Embryonic facial prominence (tissue), 1 donor: ENCODE data around the gene GPR68.
"Not testable (repeated sequence)": the region's sequence is repeated elsewhere in the genome, so short reads cannot be mapped to it uniquely, and the experiment has no call there.

Experiments
- DNase-seq: peaks from one replicate; pipeline ENCODE4 v3.0.0-alpha.2; 2016; ENCODE audit errors: extremely low spot score

The GPR68 gene

DNA sequence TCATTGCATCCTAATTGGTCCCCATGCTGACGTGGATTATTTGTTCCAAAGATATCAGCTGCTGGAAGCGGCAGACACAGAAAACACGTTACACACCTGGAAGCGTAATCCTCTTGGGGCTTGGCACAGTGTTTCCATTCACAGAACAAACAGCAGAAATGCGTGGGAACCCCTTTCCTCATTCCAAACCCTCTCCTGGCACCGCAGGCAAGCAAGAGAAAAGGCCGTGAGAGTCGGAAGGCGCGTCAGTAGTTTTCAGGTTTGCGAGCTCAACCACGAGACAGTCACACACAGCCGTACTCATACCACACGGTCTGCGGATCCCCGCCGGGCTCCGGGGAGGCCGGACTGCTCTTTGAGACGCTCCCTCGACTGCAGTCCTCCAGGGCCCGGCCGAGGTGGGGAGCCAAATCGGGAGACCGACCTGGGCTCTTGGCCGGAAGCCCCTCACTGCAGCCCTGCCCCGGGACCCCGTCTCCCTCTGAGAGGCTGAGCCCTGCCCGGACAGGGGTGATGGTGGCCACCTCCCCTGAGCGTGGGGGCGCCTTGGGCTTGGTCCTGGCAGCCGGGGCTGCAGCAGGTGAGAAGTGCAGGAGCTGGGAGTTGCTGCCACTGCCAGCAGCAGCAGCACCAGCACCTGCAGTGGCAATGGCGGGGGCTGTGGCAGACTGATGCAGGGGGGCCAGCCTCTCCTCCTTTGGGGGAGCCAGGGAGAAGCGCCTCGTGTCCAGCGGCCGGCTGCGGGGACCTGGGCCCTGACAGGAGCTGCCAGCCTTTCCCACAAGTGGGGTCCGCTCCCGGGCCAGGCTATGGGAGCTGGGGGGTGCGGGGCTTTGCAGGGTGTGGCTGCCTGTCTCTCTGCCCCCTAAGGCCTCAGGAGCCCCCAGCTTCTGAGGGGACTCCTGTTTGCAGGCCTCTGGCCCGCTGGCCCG, 28.1 kb upstream of the GPR68 start:
- DNase-seq = no peak

DNA sequence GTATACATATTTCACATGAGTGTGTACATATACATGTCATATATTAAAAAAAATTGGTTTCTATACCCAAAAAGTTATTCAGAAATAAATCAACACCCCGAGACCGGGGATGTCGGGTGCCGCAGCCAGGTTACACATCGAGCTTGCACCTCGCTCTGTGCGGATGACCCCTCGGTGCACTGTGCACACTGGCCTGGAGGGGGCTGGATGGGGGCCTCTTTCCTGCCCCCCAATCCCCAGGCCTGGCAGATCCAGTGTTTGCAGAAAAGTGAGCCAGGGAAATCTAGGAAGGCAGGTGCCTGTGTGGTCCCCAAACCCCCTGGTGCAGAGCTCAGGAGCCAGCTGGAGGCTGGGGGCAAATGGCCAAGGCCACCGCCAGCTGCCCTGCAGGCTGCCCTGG, 27.1 kb upstream of the GPR68 start:
- no peak for DNase-seq

DNA sequence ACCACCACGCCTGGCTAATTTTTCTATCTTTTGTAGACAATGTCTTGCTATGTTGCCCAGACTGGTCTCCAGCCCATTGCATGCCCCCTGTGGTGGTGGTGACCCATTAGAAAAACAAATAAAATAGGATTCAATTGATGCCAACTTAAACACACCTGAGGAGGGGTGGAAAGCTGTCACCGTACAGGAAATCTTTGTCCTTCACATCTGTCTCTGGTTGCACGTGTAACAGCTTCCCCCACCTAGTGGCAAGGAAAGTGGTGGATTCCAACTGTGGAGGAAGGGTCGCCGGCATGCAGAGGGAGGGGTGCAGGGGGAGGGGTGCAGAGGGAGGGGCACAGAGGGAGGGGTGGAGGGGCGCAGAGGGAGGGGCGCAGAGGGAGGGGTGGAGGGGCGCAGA, 26.1 kb upstream of the GPR68 start:
- DNase-seq = no peak

DNA sequence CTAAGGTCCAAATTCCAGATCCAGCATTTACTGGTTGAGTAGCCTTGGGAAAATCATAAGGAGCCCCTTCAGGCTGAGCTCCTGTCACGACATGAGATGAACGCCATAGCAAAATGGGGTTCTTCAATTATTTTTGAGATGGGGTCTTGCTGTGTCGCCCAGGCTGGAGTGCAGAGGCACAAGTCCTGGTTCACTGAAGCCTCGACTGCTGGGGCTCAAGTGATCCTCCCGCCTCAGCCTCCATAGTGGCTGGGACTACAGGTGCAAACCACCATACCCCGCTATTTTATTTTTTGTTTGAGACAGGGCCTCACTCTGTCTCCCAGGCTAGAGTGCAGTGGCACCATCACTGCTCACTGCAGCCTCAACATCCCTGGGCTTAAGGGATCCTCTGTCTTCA, 25.7 kb upstream of the GPR68 start:
- no peak for DNase-seq

DNA sequence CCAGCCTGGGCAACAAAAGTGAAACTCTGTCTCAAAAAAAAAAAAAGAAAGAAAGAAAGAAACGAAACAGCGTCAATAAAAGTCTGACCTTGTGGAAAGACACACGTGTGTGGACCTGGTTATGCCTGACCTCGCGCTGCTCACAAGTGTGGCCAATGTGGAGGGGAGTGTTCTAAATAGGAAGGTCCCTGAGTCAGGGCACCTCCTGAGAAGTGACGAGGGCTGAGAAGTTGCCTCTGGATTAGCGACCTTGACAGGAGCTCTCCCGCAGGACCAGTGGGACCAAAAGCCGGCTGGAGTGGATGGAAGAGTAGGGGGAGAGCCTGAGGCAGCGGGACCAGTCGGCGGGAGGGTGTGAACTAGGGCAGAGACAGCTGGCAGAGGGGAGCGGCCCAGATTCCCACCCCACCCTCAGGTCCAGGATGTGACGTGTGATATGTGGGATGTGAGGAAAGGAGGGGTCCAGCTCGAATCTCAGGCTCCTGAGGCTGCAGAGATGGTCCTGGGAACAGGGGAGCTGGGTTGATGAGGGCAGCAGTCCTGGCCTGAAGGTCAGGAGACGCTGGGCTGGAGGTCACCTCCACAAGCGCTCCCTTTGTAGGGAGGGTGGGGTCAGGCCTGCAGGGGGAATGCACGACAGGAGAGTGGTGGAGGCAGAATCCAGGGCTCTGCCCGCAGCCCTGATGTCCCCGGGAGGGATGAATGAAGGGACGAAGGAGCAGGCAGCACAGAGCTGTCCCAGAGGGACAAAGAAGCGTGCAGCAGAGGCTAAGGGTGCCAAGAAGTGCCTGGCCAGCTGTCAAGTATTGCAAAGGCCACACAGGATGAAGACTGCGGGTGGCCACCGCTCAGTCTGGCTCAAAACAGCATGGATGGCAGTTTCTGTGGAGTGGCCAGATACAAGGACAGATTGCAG, 24.8 kb upstream of the GPR68 start:
- no peak for DNase-seq

DNA sequence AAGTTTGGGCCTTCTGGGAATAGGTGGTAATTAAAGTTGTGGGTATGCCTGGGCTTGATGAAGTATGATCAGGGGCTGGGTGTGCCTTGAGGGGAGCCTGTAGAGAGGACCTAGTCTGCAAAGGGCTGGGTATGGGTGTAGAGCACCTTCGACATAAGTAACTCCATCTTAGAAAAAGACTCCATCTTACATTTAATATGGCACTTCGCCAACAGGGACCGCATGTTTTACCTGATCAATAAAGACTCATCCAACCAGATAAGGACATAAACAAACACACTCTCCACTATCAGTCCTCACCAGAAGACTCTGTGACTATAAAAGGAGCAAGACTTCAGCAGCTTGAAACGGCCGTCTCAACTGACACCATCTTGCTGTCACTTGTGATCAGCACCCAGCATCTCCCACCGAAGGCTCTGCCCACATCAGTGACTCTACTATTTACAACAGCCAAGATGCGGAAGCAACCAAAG, 23.5 kb upstream of the GPR68 start:
- no peak for DNase-seq

DNA sequence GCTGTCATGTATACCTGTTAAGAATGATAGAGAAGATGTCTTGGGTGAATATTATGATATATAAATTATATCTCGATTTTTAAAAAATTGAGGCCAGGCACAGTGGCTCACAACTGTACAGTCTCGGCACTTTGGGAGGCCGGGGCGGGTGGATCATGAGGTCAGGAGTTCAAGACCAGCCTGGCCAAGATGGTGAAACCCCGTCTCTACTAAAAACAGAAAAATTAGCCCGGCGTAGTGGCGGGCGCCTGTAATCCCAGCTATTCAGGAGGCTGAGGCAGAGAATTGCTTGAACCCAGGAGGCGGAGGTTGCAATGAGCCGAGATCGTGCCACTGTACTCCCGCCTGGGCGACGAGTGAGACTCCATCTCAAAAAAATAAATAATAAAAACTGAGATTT, 21.8 kb upstream of the GPR68 start:
- not testable (repeated sequence) for DNase-seq

DNA sequence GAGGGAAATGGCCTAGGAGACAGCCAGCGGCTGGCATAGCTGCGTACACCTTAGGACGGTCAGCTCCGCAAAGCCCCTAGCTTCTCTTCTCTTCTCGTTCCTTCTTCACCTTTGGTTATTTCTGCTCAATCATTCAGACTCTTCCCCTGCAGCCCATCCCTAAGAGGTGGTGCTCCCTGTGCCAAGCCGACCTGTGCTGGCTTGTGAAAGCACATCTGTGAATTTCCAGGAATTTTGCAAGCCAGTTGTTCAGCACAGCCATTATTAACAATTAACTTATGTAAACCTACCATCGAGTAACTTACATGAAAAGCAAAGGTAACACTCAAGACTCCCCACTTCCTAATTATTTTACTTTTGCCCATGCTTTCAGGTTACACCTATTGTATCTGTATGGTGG, 20.9 kb upstream of the GPR68 start:
- no peak for DNase-seq

DNA sequence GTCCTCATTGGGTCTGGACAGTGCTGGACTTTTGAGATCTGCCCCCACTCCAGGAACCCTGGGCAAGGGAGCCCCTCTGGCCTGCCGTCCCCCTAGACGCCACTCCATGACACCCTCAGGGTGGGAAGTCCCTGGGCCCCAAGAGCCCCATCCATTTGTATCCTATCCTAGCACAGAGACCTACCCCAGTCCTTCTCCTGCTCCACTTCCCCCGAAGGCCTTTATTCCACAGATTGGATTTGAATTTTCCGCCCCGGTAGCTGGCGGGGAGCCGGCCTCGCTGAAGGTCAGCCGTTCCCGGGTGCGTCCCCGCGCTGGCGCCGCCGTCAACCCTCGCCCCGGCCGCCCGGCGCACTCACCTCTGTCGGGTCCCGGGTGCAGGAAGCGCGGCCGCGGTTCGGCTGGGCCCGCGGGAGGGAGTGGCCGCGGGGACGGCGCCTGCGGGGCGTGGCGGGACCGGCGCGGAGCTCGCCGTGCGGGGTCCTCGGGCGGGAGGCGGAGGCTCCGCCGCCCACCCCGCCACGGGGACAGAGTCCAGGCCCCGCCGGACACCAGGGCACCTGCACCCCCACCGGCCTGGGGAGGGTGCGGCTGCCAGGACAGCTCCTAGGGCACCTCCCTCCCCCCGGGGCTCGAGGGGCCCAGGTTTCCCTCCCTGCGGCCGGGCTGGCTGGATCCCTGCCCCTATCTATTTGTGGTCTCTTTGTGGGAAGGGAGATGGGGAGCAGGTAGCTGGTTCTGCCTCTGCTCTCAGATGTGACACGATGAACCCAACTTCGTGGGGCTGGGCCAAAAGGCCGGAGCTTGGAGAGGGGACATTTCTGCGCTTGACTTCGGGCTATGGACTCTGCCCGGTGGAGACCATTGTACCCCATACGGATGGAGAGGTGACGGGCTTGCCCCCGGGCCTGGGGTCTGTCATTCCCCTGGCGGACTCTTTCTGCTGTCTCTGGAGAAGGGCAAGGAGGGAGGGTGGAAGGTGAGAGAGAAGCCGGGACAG, 19.9 kb upstream of the GPR68 start:
- no peak for DNase-seq

DNA sequence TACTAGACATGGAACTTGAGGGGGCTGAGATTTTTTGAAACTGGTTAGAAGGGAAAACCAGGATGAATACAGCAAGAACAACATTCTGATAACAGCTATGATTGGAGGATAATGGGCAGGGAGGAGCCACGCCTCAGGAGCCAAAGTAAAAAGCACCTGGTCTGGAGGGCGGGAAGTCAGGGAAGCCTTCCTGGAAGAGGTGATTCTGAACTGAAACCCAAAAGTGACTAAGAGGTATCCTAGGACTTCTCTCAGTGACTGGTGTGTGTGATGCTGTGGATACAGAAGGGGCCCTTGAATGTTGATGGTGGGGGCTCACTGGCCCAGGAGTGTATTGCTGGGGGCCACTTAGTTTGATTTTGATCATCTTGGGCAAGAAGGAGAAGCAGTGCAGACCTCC, 18.8 kb upstream of the GPR68 start:
- no peak for DNase-seq

DNA sequence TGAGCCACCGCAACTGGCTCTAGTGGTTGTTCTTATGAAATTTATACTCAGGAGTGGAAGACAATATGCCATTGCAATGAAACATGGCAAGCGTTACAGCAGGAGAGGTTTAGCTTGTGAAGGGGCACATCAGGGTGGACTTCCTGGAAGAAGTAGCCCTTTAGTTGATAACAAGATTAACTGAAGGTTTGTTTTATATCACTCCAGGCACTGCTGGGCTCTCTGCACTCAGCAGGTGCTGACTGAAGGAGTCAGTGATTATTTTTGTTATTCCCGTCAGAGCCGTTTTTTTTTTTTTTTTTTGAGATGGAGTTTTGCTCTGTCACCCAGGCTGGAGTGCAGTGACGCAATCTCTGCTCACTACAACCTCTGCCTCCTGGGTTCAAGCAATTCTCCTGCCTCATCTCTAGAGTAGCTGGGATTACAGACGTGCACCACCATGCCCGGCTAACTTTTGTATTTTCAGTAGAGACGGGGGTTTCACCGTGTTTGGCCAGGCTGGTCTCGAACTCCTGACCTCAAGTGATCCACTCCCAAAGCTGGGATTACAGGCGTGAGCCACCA, 17.6 kb upstream of the GPR68 start:
- no peak for DNase-seq

DNA sequence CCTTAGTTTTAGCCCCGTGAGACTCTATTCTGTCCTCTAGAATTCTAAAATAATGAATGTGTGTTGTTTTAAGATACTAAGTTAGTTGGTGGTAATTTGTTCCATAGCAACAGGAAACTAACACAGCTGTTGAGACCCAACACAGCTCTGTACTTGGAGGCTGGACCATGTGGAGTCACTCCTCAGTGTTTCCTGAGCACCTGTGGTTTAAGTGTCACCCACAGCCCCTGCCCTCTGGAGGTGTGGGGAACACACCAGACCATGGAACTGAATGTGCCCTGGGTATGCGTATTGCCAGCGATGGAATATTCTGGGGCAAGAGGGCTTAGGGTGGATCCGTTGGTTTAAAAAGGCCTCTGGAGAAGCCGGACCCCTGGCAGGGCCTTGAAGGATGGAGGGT, 16.6 kb upstream of the GPR68 start:
- no peak for DNase-seq

DNA sequence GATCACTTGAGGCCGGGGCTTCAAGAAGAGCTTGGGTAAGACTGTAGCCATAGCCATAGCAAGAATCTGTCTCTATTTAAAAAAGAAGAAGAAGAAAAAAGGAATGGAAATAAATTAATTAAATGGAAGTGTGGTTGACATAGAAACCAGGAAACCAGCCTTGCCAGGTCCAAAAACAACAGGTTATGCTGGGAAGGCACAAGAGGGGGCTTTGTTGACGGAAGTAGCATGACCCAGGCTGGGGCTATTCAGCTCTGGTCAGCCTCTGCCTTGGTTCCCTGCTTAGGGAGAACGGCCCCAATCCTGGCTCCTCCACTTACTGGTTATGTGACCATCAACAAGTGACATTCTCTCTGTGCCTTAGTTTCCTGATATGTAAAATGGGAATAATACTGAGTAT, 14.4 kb upstream of the GPR68 start:
- no peak for DNase-seq

DNA sequence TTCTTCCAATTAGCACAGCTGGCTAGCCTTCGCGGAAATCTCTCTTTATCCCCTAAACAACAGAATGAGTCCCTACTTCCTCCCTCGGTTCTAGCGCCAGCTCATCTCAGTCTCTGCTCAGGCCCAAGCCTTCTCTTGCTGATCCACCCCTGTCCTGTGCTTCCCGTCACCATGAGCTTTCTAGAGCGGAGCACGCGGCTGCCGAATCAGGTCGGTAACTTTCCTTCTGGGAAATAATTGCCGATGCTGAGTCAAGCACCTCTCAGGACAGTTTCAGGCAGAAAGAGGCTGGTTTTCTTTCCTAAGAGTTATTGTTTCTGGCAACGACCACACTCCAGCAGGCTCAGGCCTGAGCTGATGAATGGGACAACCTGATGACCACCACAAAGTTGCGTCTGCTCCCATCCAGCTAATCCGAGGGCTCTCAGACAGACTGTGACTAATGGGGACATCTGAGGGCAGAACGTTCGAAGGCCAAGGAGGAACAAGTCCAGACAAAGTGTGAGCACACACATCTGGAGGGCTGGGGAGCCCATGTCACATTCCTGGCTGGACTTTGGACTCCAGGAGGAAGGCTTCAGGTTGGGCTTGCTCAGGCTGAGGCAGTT, 13.6 kb upstream of the GPR68 start:
- DNase-seq = no peak

DNA sequence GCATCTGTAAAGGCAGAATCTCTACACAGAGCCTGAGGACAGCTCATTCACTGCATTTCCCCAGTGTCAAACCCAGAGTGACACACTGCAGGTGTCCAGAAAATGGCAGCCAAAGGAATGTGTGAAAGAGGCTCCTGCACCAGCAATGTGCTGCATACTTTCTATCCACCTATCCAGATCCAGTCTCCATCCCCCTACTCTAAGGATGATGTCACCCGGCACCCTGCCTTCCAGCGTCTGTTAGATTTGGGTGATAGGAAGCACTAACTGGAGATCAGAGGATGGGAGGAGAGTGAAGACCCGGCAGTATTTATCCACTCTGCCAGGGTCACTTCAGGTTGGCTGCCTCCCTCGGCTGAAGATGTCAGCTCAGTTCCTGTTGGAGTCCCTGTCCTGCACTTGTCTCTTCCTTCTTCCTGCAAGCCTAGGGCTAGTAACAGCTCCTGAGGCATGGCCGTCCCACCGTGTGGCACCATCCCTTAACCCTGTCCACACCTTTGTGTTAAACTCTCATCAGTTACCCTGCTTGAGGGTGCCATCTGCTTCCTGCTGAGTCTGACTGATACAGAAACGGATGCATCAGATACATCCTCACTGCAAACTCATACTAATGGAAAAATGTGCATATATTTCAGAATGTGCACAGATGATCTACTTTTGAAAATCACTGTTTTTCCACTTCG, 13.0 kb upstream of the GPR68 start:
- no peak for DNase-seq

DNA sequence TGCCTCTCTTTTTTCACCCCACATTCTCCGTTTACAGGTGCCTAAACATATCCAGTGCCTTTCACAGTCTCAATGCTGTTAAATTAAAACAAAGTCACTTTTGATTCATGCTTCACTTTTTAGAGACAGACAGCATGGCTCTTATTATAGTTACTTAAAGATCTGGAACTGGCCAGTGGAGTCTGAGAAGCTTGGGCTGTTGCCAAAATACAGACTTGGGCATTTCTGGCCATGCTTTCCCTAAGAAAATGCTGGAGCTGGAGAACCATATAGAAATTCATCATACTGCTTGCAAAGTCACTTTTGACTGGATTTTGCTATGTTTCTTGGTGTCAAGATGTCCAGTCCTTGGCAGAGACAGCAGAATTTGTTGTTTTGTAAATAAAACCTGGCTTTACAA, 12.2 kb upstream of the GPR68 start:
- no peak for DNase-seq

DNA sequence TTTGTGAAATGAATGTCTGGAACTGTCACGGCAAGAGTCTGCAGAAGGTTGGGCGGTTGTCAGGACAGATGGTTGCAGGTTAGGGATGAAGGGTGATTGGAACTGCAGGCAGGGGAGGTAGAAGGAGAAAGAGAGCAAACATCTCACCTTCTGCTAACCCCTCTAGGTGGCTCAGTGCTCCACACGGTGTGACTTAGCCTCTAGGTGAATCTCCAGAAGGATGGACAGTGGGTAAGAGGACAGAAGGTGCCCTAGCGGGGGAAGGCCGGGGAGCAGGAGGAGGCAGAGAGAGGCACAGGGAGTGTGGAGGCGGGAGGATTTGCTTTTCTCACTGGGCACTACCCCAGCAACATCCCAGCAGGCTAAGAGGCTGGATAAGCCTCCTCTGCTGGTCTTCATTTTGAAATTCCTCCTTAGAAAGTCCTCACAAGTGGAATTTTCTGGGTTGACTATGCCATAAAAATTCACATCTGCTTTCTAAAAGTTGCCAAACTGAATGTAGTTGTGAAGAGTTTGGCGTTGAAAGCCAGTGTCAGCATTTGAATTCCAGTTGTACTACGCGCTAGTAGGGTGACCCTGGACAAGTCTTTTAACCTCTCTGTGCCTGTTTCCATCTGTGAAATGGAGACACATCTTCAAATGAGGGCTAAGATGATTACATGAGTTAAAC, 10.7 kb upstream of the GPR68 start:
- DNase-seq = no peak

DNA sequence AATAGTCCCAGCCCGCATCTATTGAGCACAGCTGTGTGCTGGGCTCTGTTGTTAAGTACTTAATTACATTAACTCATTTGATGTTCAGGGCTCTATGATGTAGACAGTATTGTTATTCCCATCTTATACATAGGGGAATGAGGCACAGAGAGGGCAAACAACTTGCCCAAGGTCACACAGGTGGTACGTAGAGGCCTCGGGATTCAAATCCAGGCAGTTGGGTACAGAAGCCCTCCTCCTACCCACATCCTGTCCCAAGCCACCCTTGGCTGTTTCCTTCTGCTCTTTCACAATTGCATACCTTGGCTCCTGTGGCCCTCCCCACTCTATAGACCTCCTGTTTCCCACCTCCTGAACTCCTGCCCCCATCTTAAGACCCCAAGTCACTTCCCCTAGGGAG, 10.0 kb upstream of the GPR68 start:
- DNase-seq = no peak

DNA sequence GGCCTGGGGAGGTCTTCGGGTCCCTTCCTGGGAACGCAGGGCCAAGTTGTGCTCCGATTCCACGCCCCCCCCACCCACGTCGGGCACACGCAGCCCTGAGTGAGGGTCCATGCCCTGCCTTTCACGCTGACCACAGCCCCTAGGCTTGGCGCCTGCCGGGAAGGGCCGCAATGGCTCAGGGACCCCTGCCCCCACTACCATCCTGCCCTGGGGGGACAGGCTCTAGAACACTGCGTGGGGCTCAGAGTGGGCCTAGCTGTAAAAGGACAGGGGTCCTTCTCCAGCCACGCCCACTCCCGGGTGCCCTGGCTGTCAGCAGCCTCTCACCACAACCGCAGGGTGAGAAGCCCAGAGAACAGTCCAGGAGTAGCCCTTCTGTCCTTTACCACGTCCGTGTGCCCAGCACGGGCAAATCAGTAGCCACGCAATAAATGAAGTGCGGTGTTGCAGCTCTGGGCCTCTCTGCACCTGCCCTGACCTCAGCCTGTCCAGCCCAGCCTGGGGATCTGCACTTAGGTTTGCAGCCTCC, 9.4 kb upstream of the GPR68 start:
- no peak for DNase-seq
